ENCODE data around the gene EZH1. TPM values are rescaled to one million over a fixed set of nuclear protein-coding genes. Genes with fewer than 3 reads are reported as not detected.
"Not testable (repeated sequence)": the region's sequence is repeated elsewhere in the genome, so short reads cannot be mapped to it uniquely, and the experiment has no call there.

Gene EZH1
- total RNA-seq, 4 donors from 2014 or later: 13.4 to 49.2 (median 22.0) TPM

DNA sequence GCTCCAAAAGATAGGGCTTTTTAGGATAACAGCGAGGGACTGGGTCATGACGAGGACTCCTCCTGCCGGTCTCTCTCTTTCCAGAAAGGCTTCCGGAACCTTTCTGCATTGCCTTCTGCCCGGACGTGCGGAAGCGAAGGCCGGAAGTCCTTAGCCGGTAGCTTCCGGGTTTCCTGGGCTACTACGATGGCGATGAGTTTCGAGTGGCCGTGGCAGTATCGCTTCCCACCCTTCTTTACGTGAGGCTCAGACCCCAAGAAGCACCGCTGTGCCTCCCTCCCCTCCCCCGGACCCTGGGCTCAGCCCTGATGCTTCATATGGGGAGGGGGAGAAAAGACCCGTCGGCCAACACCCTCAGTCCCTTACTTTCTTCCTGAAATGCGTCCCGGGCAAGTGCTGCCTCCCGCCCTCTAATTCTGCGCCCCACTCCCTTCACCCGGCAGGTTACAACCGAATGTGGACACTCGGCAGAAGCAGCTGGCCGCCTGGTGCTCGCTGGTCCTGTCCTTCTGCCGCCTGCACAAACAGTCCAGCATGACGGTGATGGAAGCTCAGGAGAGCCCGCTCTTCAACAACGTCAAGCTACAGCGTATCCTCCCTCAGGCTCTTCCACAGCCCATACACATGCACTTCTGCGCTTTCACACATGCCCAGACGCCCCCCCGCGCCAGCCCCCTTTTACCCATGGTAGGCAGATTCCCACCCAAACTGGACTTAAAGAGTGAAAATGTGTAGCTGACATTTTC is 28.6 kb upstream of the EZH1 start, which contains the start of gene VPS25:
Gene VPS25, plus strand, starts transcription at position 160 of the 746 bp plus-strand sequence. Its CDS starts 27 bp downstream, at position 187.
- Histone ChIP-seq H3K9me3 (no peaks in the 10 kb centered on the region), H3K4me1 (peaks cover 8 to 37% (median 10%) of the 10 kb centered on the region in 3 donors), H3K27ac (peak within 1 kb of the TSS; percentile 86 to 94 (median 93)), H3K4me3 (peak within 1 kb of the TSS; percentile 64 to 98 (median 86)), H3K36me3 (peaks cover 6 to 37% (median 20%) of the 10 kb centered on the region in 3 donors), H3K27me3 (no peaks in the 10 kb centered on the region)
- TF ChIP-seq, protein P1, sequence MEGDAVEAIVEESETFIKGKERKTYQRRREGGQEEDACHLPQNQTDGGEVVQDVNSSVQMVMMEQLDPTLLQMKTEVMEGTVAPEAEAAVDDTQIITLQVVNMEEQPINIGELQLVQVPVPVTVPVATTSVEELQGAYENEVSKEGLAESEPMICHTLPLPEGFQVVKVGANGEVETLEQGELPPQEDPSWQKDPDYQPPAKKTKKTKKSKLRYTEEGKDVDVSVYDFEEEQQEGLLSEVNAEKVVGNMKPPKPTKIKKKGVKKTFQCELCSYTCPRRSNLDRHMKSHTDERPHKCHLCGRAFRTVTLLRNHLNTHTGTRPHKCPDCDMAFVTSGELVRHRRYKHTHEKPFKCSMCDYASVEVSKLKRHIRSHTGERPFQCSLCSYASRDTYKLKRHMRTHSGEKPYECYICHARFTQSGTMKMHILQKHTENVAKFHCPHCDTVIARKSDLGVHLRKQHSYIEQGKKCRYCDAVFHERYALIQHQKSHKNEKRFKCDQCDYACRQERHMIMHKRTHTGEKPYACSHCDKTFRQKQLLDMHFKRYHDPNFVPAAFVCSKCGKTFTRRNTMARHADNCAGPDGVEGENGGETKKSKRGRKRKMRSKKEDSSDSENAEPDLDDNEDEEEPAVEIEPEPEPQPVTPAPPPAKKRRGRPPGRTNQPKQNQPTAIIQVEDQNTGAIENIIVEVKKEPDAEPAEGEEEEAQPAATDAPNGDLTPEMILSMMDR (IDR thresholded peaks at IDR 0.05): peak in 3 of 6 experiments; percentile 4 to 16 (median 10)
- TF ChIP-seq POLR2A (IDR thresholded peaks at IDR 0.05): peak in 2 of 4 donors; percentile 37 to 63
- intact Hi-C loops (cut with DNase I): no loop called here
- WGBS, 2 donors: 0 to 3% methylated on average over 23 to 31 of the region's 39 CpGs
- DNase-seq: no peak

DNA sequence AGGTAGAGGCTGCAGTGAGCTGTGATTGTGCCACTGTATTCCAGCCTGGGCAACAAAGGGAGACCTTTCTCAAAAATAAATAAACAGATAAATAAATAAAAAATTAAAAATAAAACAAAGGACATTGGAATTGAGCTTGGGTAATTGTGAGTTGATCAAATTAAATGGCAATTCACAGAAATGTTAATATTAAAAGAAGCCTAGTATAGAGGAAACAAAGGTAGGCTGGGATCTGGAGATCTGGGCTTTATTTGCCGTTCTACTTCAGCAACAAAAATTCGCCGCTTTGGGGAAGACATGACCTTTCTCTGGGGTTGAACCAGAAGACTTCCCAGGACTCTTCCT is 28.1 kb upstream of the EZH1 start:
- Histone ChIP-seq H3K4me1 (peaks cover 8 to 32% (median 10%) of the 10 kb centered on the region in 3 donors), H3K27ac (peak overlapping the region; percentile 86 to 94 (median 93)), H3K27me3 (no peaks in the 10 kb centered on the region), H3K4me3 (peak overlapping the region; percentile 64 to 98 (median 86)), H3K9me3 (no peaks in the 10 kb centered on the region), H3K36me3 (peaks cover 6 to 32% (median 14%) of the 10 kb centered on the region in 3 donors)
- 3 to 7% methylated on average over 3 of the region's 3 CpGs for WGBS, 2 donors
- DNase-seq: no peak
- intact Hi-C loops (cut with DNase I): no loop called here
- TF ChIP-seq, protein P1 (IDR thresholded peaks at IDR 0.05): no peak
- TF ChIP-seq POLR2A (IDR thresholded peaks at IDR 0.05): no peak

DNA sequence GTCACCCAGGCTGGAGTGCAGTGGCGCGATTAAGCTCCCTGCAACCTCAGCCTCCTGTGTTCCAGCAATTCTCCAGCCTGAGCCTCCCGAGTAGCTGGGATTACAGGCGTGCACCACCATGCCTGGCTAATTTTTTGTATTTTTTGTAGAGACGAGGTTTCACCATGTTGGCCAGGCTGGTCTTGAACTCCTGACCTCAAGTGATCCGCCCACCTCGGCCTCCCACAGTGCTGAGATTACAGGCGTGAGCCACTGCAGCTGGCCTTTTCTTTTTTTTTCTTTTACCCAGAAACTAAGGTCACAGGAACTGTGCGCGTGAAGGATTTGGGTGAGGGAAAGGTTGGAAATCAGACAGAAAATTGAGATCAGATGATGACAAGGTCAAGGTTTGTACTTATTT is 25.1 kb upstream of the EZH1 start:
- H3K27ac ChIP-seq; H3K4me3 ChIP-seq; DNase-seq; H3K9me3 ChIP-seq; intact Hi-C loops (cut with DNase I); H3K36me3 ChIP-seq: not testable (repeated sequence)
- peaks cover 0 to 10% (median 0%) of the 10 kb centered on the region in 4 donors for H3K27me3 ChIP-seq
- H3K4me1 ChIP-seq: peaks cover 8 to 21% (median 10%) of the 10 kb centered on the region in 3 donors
- WGBS, 2 donors: 71 to 75% methylated on average over 10 of the region's 10 CpGs

DNA sequence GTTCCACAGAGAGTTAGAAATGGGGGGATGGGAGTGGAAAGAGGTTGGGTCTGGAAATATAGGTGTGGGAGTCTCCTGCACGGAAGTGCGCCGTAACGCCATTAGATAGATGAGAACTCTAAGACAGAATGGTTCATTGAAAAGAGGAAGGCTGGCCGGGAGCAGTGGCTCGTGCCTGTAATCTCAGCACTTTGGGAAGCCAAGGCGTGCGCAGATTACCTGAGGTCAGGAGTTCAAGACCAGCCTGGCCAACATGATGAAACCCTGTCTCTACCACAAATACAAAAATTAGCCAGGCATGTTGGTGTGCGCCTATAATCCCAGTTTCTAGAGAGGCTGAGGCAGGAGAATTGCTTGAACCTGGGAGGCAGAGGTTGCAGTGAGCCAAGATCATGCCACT is 23.2 kb upstream of the EZH1 start:
- H3K4me3 ChIP-seq; H3K36me3 ChIP-seq; H3K27ac ChIP-seq; H3K4me1 ChIP-seq; DNase-seq; intact Hi-C loops (cut with DNase I); H3K9me3 ChIP-seq: not testable (repeated sequence)
- WGBS, 2 donors: 62 to 68% methylated on average over 8 to 9 of the region's 9 CpGs
- peaks cover 0 to 14% (median 0%) of the 10 kb centered on the region in 4 donors for H3K27me3 ChIP-seq

DNA sequence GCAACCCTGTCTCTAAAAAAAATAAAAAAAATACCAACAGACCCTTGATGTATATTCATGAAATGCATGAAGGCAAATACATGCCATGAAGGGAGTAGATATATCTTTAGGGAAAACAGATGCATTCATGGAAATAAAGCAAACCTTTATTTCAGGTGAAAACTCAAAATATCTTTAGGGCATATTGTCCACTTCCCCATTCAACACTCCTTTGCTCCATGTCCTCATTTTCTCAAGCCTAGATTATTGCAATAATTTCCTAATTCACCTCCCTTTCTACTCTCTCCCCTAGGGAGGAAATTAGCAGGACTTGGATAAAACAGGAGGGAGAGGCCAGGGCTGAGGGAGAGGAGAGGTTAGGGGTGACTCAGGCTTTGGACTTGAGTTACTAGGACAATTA is 22.7 kb upstream of the EZH1 start:
- no peaks in the 10 kb centered on the region for H3K9me3 ChIP-seq
- TF ChIP-seq POLR2A (IDR thresholded peaks at IDR 0.05): no peak
- TF ChIP-seq, protein P1 (IDR thresholded peaks at IDR 0.05): no peak
- H3K27ac ChIP-seq: no peak overlapping the region
- H3K4me3 ChIP-seq: no peak overlapping the region
- peaks cover 0 to 18% (median 0%) of the 10 kb centered on the region in 4 donors for H3K27me3 ChIP-seq
- peaks cover 0 to 9% (median 0%) of the 10 kb centered on the region in 3 donors for H3K4me1 ChIP-seq
- DNase-seq: no peak
- no peaks in the 10 kb centered on the region for H3K36me3 ChIP-seq
- intact Hi-C loops (cut with DNase I): no loop called here

DNA sequence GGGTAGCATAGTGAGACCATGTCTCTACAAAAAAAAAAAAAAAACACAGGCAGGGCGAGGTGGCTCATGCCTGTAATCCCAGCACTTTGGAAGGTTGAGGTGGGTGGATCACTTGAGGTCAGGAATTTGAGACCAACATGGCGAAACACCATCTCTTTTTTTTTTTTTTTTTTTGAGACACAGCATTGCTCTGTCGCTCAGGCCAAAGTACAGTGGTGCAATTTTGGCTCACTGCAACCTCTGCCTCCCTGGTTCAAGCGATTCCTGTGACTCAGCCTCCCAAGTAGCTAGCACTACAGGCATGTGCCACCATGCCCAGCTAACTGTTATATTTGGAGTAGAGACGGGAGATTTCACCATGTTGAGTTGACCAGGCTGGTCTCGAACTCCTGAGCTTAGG is 21.3 kb upstream of the EZH1 start:
- DNase-seq: no peak
- Histone ChIP-seq H3K9me3 (no peaks in the 10 kb centered on the region), H3K36me3 (no peaks in the 10 kb centered on the region), H3K4me3 (no peak overlapping the region), H3K27me3 (peaks cover 0 to 32% (median 0%) of the 10 kb centered on the region in 4 donors), H3K4me1 (peaks cover 5 to 20% (median 8%) of the 10 kb centered on the region in 3 donors), H3K27ac (no peak overlapping the region)
- intact Hi-C loops (cut with DNase I): no loop called here
- 55 to 73% methylated on average over 5 of the region's 6 CpGs for WGBS, 2 donors
- no peak for TF ChIP-seq POLR2A (IDR thresholded peaks at IDR 0.05)
- TF ChIP-seq, protein P1 (IDR thresholded peaks at IDR 0.05): no peak
